Measurements from ENCODE around the gene LAMA4. TPM values are rescaled to one million over a fixed set of nuclear protein-coding genes. Genes with fewer than 3 reads are reported as not detected.

The LAMA4 gene
- total and polyA plus RNA-seq, 2 of the 13 experiments (the other 11 are each of a cell fraction or from before 2014, with no cell fraction given) = not detected

DNA sequence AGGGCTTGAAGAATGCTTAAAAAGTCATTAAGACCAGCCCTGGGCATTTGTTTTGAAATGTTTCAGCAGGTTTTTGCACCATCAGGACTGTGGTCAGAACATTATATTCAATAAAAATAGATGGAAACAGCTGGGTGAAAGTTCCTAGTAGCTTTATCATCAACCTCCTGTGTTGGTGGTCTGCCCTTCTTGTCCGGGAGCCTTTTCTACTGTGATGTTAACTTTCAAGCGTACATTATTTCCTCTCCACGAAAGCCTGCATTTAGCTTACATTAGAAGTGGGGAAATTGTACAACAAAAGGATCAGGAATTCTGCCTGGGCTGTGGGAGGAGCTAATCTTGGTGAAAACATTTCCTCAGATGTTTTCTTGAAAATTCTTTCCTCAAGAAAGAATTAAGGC, 71.1 kb downstream of the LAMA4 start:
- Histone ChIP-seq H3K4me3 (replicated peaks in 1 of 3; ENCODE audit: insufficient read depth in 1 of 3, low read depth in 2 of 3, low read length in 3 of 3) (no peak overlapping the region), H3K4me2 (ENCODE audit: low read depth, low read length) (no peak overlapping the region), H3K27ac (ENCODE audit: extremely low read length, insufficient read depth, low read length) (no peak overlapping the region), H3K79me2 (ENCODE audit: insufficient read depth, low read length) (no peaks in the 10 kb centered on the region), H3K36me3 (replicated peaks in 1 of 2; ENCODE audit: control insufficient read depth in 1 of 2, insufficient read depth in 2 of 2, low read length in 2 of 2) (no peaks in the 10 kb centered on the region), H3K9me3 (ENCODE audit: low read length) (no peaks in the 10 kb centered on the region), H3K9ac (ENCODE audit: insufficient read depth, low read depth, low read length) (no peak overlapping the region), H3K4me1 (ENCODE audit: insufficient read depth, low read length) (no peaks in the 10 kb centered on the region), H2AFZ (ENCODE audit: low read length) (no peak overlapping the region), H3K27me3 (ENCODE audit: control insufficient read depth in 1 of 2, insufficient read depth in 2 of 2, low read length in 2 of 2) (peaks cover 0 to 5% of the 10 kb centered on the region in 2 experiments; a peak in 2 of 5 replicates), H4K20me1 (ENCODE audit: insufficient read depth, low read length) (no peaks in the 10 kb centered on the region)
- intact Hi-C loops (cut with micrococcal nuclease; ENCODE audit: unreplicated experiment) (no loop called here), in situ Hi-C loops (cut with HindIII; ENCODE audit: extremely low pct_ligation_motif_present, low pct_unique_long_range_greater_than_20kb) (no loop called here)
- ATAC-seq (no peak), DNase-seq (ENCODE audit: low spot score) (no peak), FAIRE-seq (no peak)
- TF ChIP-seq, protein P1, sequence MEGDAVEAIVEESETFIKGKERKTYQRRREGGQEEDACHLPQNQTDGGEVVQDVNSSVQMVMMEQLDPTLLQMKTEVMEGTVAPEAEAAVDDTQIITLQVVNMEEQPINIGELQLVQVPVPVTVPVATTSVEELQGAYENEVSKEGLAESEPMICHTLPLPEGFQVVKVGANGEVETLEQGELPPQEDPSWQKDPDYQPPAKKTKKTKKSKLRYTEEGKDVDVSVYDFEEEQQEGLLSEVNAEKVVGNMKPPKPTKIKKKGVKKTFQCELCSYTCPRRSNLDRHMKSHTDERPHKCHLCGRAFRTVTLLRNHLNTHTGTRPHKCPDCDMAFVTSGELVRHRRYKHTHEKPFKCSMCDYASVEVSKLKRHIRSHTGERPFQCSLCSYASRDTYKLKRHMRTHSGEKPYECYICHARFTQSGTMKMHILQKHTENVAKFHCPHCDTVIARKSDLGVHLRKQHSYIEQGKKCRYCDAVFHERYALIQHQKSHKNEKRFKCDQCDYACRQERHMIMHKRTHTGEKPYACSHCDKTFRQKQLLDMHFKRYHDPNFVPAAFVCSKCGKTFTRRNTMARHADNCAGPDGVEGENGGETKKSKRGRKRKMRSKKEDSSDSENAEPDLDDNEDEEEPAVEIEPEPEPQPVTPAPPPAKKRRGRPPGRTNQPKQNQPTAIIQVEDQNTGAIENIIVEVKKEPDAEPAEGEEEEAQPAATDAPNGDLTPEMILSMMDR (CRISPR knock-in tag; IDR thresholded peaks at IDR 0.05) = no peak
- TF ChIP-seq, protein P2, sequence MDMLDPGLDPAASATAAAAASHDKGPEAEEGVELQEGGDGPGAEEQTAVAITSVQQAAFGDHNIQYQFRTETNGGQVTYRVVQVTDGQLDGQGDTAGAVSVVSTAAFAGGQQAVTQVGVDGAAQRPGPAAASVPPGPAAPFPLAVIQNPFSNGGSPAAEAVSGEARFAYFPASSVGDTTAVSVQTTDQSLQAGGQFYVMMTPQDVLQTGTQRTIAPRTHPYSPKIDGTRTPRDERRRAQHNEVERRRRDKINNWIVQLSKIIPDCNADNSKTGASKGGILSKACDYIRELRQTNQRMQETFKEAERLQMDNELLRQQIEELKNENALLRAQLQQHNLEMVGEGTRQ (IDR thresholded peaks at IDR 0.05; ENCODE audit: low read depth, low read length) = no peak
- TF ChIP-seq, protein P2 (CRISPR knock-in tag; IDR thresholded peaks at IDR 0.05; ENCODE audit: borderline replicate concordance) = no peak
- TF ChIP-seq, protein P3, sequence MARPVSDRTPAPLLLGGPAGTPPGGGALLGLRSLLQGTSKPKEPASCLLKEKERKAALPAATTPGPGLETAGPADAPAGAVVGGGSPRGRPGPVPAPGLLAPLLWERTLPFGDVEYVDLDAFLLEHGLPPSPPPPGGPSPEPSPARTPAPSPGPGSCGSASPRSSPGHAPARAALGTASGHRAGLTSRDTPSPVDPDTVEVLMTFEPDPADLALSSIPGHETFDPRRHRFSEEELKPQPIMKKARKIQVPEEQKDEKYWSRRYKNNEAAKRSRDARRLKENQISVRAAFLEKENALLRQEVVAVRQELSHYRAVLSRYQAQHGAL (CRISPR knock-in tag; IDR thresholded peaks at IDR 0.05; ENCODE audit: not compliant biosample characterization) = no peak
- CTCF ChIA-PET (ENCODE audit: low intra/inter-chr PET ratio, low total read pairs) = no interaction called here
- POLR2A ChIA-PET = no interaction called here
- WGBS (ENCODE audit: low lambda C conversion rate) = 31% methylated on average over 3 of the region's 3 CpGs
- BruUV-seq (replicated peaks) = no TSS peak
